Daoy (cell line): ENCODE measurements around the gene SORL1. TPM values are rescaled to one million over a fixed set of nuclear protein-coding genes. Genes with fewer than 3 reads are reported as not detected.

ENCODE experiments used
- DNase-seq: peaks from one replicate; pipeline ENCODE4 v3.0.0-alpha.2; 2015; ENCODE audit warnings: low read depth
- total RNA-seq: library from RNA; depleted of rRNA; stranded (reverse); fragments of >200 nt; shearing (Covaris generic); gene quantifications from 2 replicates; pipeline ENCODE4 v1.2.3, GENCODE V29; 2014

The SORL1 gene
- total RNA-seq, 1 experiment from 2014 or later, result 1.6 TPM

DNA sequence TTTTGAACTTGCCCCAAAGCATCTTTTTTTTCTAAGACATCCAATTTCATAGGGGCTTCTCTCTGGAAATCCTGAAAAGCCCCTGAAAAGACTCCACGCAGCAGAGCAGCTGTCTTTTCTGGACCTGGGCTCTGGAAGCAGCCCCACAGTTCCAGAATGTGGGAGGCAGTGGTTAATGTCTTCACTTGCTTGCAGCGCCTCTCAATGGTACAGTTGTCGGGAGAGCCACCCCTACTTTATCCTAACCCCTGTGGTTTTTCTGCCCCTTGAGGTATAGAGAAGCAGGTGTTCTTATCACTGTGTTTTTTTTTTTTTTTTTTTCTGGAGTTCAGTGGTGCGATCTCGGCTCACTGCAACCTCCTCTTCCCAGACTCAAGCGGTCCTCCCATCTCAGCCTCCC is 84.0 kb downstream of the SORL1 start:
- no peak for DNase-seq

DNA sequence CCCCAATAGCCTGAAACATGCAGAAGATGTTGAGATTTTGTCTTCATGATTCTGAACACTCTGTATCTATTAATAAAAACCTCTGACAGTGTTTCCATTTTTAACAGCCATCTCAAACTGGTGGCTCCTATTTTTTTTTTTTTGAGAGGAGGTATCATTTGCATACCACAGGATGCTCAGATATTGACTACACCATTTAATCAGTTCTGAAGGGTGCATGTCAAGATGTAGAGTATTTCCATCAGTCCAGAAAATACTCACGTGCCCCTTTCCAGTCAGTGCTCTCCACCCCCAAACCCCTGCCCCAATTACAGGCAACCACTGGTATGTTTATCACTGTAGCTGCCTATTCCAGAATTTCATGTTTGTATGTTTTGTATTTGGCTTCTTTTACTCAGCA is 85.9 kb downstream of the SORL1 start:
- DNase-seq, result no peak

DNA sequence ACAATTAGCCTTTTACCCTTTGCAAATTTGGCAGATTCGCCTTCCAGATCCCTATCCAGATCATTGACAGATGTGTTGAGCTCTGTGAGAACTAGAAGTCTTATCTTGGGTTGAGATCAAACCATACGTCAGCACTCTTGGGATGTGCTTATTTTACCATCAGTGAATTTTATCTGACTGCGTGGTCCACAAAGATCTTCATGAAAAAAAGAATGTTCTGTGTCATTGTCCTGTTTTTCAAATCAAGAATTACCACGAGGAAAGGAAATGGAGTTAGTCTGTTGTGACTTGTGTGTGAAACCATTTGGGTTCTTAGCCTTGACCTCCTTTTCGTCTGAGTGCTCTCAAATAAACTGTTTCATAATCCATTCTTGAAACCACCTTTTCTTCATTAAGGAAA is 86.9 kb downstream of the SORL1 start:
- no peak for DNase-seq

DNA sequence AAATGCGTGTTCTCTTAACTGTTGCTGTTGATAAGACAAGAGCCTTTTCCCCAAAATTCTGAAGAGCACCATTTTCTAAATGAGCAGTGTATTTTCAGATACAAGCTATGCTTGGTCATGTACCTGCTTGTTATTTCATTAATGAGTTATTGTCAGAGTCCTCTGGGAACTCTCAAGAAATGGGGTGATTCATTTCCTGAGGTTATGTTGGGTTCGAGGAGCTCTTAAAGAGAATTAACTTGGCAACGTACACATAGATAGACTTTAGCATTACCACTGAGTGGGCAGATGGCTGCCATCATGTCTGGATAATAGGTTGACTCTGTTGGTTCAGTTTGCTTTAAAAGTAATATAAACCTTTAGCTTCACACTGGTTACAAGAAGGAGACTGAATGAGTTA is 88.5 kb downstream of the SORL1 start:
- peak; percentile 44 for DNase-seq

DNA sequence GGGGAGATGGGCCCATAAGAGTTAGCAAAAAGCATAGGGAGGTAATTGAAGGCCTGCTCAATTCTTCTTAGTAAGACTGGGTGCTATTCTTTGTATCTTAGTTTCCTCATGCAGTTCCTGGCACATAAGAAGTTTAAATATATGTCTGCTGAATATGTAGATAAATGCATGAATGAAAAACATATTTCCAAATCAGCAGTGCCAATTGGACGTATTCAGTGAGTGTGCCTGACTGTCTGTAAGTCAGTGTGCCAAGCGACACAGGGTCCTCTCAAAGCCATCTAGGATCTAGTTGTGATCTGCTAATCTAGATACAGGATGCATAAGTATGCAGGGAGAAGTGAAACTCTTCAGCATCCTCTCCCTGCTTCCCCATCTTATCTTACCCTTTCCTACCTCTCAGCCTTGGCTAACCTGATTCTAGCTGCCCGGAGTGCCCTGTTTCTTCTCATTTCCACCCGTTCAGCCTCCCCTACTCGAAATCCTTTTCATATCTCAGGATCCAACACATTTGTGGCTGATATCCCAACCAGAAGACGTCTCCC is 91.8 kb downstream of the SORL1 start:
- no peak for DNase-seq

DNA sequence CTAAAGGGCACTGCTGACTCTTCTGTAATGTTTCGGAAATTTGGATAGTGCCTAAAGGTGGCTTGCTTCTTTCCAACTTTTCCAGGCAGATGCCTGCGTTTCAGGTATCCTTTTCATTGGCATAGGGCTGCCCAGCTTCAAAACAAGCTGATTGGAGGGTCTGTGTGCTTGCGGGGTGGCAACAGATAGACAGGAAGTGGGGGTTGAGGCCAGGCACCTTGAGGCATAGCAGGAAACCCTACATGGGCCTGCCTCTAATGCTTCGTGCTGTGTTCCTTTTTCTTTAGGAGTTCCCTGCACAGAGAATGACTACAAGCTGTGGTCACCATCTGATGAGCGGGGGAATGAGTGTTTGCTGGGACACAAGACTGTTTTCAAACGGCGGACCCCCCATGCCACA is 92.8 kb downstream of the SORL1 start:
- no peak for DNase-seq

DNA sequence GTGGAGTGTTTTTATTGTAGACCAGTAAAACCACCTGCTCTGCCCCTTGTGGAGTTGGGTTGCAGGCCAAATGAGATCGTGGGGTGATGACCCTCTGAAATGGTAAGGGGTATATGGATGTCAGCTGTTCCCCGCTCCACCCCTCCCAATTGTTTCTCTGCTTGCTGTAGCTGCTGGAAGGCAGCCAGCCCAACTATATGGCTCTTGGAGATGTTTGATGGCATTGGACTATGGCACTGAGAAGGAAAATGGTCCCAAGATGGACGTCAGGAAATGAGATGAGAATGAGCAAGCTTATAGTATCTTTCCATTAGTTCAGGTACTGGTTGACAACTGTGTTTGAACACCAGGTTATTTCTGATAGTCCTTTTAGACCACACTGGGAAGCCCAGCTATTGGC is 95.5 kb downstream of the SORL1 start:
- DNase-seq, result no peak

DNA sequence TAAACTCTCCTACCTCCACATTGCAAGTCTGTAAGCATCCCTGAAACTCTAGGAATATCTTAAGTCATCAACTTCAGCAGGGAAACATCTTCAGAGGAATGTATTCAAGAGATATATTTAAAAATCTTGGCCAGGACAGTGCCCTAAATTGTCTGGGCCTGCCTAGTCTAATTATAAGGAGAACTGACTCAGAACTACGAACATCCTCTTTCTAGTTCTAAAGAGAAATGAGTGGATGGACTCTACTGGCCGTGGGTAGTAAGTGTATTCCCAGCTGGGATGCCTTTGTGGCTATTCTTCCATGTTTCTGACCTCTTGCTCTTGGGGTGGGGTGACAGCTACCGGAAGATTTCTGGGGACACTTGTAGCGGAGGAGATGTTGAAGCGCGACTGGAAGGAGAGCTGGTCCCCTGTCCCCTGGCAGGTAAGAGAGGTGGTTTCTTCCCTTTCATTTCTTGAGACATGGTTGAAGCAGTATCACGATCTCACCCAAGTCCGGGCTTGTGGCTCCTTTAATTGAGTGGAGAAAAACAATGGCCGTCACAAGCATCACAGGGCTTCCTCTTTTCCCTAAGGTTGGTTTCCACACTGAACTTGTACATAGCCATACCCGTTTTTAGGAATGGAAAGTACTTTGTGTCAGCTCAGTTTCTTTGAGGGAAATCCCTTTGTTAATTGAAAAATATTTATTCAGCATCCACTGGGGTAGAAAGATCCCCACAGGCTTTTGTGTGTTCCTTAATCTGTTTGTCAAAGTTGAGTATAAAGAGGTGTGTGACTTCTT is 98.3 kb downstream of the SORL1 start:
- DNase-seq, result no peak

DNA sequence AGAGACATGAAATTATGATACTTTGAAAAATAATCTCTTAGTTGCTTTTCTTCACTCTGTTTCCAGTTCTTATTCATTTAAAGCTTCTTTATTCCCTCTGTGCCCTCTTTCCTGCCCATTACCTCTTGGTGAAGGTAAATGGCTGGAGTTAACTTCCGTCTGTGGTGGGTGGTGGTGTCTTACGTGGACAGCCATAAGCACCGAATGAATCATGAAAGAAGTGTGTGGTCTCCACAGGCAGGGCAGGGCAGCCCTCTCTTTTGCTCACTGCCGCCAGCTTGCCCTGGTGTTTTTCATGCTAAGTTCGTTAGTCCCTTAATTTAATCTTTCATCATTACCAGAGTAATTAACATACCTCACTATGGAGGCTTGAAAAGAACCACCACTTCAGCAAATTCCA is 99.3 kb downstream of the SORL1 start:
- peak; percentile 19 for DNase-seq

DNA sequence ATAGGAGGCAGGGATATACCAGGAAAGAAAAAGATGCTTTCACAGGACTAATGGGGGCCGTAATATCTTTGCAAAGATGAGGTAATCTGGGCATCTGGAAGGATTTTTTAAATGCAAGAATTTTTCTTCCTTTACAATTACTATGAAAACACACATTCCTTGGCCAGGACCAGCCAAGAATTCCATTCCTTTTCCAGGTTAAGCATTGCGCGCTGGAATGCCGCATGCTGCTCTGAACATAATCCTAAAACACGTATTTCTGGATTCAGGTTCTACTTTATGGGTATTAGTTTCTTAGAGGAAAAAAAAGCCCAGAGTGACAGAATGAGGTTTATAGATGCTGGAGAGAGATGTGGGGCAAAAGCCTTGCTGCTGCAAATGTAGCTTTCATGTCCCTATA is 100.0 kb downstream of the SORL1 start:
- DNase-seq, result no peak

DNA sequence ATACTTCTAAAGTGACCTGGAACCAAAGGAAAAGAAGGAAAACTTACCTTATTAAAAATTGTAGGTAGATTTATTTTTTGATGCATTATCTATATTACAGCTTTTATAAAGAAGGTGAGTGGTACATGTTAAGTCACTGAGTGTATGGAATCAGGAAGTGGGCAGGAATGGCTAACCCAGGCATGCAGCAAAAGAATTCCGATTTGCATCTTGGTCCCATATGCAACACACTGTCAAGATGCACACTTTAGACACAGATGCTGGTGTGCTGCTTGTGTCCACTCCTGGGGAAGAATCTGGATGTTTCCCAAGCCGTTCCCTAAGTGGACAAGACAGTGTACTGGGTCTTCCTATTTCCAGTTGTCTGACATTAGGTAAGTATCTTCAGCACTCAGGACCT is 100.5 kb downstream of the SORL1 start:
- DNase-seq, result no peak

DNA sequence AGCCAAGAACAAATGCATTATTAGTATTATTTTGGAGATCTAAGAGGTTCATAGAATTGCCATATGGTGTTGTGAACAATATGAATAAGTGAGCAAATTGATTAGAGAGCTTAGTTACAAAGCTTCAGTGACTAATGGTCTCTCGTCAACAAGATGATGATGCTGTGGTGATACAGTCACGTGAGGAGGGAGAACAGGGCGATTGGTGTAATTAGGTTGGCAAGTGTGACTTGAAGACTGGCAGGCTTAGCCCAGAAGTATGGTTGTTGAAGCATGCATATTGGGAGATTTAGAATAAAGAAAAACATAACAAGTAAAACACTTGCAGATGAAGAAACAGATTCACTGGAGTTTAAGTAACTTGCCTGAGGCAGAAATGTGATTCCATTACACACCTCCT is 101.3 kb downstream of the SORL1 start:
- DNase-seq, result no peak

DNA sequence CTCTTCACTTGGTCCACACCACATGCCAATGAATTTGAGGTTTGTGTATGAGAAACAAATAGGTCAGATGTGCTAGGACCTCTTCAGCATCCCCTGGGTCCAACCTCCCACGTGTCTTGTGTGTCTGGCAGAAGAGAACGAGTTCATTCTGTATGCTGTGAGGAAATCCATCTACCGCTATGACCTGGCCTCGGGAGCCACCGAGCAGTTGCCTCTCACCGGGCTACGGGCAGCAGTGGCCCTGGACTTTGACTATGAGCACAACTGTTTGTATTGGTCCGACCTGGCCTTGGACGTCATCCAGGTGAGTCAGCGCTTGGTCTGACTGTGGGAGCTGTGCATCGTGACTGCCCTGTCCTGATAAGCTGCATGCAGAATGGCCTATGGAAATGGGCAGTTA is 101.7 kb downstream of the SORL1 start:
- peak; percentile 68 for DNase-seq

DNA sequence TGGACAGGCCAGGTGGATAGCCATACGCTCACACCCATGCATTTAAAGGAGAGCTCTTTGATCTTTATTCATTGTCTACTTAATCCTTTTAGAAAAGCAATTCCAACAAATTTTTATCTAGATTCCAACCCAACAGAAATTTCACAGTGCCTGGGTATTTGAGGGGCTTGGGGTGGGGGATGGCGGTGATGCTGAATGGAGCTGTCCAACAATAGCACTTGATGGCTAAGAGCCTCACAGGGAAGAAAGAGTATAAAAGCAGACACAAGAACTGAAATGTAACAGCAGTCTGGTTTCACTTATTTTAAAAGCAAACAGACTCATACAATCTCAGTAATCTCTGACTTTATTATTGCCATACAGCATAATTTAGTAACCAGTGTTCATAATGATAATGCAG is 102.4 kb downstream of the SORL1 start:
- DNase-seq, result no peak

DNA sequence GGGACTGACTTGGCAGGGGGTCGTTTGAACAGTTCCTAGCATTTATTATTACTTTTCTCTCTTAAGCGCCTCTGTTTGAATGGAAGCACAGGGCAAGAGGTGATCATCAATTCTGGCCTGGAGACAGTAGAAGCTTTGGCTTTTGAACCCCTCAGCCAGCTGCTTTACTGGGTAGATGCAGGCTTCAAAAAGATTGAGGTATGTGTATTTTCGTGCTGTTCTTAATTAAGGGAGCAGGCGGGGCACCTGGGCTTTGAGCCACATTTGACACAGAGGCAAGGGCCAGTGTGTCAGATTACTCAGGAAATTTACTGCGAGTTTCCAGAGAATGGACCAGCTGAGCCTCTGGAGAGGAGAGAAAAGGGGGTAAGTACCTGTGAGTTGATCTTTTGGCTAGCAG is 103.0 kb downstream of the SORL1 start:
- no peak for DNase-seq

DNA sequence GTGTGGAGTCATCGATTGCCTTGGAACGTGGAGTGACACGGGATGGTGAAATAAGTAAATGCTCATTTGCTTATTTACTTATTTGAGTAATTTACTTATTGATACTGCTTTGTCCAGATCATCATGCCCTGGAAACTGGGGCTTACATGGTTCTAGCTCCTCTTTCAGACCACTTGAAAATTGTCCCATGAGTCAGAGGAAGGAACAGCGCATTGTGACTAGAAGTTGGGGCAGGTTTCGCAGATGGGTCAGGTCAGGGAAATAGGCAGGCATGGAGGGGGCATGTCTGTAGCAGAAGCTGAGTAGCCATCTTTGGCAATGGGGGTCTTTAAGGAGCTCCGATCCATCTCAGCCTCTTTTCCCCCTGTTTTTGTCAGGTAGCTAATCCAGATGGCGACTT is 104.8 kb downstream of the SORL1 start:
- no peak for DNase-seq

DNA sequence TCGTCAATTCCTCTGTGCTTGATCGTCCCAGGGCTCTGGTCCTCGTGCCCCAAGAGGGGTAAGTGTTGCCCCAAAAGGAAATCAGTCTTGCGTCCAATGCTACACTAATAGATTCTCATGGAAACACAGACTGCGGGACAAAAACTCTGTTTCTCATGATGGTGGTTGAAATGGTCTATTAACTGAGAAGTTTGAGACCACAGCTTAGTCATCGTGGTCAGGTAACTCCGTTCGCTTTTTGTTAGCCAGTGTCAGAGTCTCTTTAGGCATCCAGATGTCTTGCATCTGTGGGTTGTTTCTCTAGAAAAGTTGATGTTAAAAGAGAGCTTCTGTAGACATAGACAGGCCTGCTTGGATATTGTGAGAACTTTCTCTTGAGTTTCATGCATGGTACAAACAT is 105.2 kb downstream of the SORL1 start:
- DNase-seq, result peak; percentile 40

DNA sequence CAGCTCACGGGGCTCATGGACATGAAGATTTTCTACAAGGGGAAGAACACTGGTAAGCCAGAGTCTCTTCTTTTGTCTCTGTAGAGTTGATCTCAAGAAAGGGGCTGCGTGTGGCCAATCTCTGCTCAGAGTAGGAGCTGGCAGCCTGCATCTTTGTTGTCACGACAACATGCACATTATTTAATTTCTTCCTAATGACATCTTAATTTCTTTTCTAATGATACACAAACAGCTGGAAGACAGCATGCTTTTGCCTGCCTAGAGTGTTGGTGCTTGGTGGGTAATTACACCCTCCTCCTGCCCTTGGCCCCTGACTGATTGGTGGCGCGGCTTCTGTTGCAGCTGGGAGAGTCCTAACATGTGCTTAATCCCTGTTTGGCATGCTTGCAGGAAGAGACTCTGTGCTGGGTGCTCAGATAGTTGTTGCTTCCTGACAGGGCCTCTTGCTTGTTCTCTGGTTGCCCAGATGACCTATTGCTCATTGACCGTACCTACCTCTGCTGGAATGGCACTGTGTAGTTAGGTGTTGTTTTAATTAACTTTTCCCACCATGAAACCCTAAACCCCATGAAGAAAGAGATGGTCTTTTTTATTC is 107.6 kb downstream of the SORL1 start:
- no peak for DNase-seq

DNA sequence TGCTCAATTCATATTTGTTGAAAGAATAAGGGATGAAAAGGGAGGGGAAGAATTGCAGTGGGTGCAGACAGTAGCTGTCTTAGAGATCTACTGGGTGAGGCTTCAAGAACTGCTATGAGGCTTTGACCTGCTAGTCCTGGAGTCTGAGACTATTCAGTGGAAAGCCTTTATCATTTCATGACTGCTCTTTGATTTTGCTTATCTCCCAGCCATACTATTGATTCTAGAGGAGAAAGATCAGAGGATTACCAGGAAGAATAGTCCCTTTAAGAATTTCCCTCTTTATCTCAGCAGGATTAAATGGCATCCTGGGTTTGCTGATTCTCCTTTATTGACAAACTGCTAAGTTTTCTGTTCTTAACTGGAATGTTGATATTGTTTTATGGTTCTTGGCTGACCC is 108.1 kb downstream of the SORL1 start:
- DNase-seq, result no peak

DNA sequence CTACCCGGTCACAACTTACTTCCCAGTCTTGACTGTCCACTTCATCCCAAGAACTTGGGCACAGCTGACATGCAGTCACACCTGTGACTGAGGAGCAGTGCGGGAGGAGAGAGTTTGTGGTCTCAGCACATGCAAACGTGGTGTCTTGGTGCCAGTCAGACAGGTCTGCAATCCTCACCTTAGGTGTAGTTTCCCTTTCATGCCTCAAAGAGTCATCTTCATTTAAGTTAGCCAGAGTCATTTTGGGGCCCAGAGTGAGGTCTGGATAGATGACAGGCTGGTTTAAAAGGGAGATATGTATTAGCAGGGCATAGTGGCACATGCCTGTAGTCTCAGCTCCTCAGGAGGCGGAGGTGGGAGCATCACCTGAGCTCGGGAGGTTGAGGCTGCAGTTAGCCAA is 109.1 kb downstream of the SORL1 start:
- DNase-seq, result no peak

DNA sequence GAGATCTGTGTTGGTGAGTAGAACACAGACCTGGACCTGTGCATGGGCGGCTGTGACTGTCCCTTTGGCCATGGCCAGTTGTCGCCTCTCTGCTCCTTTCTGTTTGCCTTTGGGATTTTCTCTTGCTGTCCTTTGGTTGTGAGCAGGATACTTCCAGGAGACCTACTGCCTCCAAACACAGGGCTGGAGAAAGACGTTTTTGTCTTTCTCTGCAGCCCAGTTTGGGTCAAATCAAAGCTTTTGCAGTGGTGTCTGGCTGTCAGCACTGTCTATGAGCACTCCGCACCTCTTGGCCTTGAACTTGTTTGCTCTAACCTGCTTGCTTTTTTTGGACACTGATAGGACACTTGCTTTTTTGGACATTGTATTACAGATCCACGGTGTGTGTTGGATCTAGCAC is 109.6 kb downstream of the SORL1 start:
- no peak for DNase-seq

DNA sequence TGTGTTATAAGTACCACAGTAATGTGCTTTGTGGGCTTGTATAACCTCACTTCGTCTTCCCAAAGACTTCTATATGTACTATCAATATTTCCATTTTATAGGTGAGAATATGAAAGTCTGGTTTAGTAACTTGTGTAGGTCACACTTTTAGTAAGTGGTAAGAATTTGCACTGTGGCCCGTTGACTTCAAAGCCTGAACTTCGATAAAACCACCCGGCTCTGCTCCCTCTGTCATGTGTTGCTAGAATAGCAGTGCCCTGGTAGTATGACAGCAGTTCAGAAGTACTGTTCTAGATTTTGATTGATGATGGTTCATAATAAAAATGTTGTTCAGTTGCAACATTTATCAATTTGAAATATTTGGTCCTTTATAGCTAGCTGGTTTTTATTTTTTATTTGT is 110.9 kb downstream of the SORL1 start:
- no peak for DNase-seq
